HTERT RPE-1 (cell line): Measurements from ENCODE around the gene CREBRF.
"Not testable (repeated sequence)": the region's sequence is repeated elsewhere in the genome, so short reads cannot be mapped to it uniquely, and the experiment has no call there.

Experiments used
- in situ Hi-C: fragments of 300-500 bp; cut with MboI; formaldehyde crosslinking; loops from 4 replicates; pipeline ENCODE4 v1.14.3; 2020; ENCODE audit warnings: low sequenced_read_pairs

The CREBRF gene

DNA sequence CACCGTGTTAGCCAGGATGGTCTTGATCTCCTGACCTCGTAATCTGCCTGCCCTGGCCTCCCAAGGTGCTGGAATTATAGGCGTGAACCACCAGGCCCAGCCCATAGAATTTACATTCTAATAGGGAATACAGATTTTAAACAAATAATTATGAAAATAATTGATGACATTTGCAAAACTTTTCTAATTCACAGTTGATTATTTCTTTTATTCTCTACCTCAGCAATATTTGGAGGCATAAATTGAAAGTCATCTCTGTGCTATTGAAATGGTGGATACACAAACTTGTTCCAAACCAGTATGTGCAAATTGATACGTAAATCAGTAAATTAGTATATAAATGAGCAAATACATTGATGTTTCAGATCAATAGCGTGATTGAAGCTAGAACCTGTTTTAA, 96.4 kb downstream of the CREBRF start:
- in situ Hi-C loops, result no loop called here

DNA sequence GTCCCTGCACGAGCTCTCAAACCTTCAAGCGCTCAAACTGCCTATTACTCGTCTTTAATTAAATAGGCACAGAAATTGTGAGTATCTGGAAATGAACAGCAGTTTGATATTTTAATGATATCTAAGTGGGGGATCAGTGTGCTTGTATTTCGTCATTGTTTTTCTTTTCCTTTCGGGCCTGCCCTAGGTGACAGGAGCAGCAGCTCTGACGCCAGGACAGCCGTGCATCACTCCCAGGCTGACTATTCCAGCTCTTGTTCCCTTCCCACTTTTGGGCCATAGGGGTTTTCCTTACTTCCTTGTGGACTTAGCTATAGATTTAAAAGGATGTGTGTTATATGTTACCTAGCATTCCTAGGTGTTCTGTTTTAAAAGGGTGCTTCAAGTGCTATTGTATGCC, 97.7 kb downstream of the CREBRF start:
- in situ Hi-C loops, result no loop called here

DNA sequence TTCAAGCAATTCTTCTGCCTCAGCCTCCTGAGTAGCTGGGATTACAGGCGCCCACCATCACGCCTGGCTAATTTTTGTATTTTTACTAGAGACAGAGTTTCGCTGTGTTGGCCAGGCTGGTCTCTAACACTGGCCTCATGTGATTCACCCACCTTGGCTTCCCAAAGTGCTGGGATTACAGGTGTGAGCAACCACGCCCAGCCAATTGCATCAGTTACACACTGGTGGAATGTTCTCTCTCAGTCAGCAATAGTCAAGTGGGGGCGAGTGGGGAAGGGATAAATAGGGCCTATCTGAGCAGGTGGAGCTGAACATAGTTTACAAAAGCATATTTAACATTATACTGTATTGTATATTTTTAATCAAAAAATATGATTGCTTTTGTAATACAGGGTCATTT, 98.5 kb downstream of the CREBRF start:
- in situ Hi-C loops, result not testable (repeated sequence)

DNA sequence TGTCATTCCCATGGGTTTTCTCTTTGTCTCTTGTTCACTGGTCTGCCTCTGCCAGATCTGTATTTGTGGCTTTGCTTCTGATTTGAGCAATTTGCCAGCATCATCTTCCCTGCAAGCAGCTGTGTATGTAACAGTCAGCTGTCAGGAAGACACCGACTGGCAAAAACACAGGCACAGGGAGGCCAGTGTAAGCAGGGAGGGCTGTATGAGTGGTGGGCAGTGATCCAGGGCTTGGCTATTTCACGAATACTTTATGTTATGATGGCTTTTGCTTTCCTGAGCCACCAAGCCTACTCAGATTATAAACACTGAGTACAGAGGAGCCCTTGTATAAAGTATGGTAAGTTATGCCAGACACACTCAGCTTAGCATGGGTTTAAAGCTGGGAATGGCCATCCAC, 99.8 kb downstream of the CREBRF start:
- in situ Hi-C loops, result no loop called here

DNA sequence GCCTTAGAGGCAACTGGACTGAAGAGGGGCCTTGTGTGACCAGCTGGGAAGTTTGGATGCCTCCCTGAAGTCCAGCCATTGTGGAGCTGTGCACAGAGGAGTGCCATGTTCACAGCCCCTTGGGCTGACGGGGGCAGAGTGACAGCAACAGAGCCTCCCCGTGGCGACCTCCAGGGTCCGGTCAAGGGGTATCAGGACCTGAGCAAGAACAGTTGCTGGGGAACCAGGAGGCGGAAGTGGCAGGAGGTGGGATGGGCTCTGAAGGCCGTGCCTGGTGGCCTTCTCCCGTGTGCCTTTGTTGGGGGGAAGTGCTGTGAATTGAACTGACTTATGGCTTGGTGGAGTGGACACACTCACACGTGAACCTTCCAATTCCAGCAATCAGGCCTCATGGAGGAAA, 102.2 kb downstream of the CREBRF start:
- in situ Hi-C loops, result no loop called here

DNA sequence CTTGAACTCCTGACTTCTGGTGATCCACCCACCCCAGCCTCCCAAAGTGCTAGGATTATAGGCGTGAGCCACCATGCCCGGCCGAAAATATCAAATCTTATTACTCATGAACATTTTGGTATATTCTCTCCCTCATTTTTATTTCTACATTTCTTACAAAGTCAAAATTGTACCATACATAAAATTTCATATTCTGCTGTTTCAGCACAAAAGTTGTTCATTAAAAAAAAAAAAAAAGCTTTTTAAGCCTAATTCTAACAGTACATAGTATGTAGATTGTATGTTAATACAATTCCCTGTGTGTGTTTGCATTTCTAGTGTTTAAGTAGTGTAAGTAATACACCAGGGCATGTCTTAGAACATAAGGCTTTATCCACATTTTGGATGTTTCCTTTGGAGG, 103.1 kb downstream of the CREBRF start:
- in situ Hi-C loops, result no loop called here

DNA sequence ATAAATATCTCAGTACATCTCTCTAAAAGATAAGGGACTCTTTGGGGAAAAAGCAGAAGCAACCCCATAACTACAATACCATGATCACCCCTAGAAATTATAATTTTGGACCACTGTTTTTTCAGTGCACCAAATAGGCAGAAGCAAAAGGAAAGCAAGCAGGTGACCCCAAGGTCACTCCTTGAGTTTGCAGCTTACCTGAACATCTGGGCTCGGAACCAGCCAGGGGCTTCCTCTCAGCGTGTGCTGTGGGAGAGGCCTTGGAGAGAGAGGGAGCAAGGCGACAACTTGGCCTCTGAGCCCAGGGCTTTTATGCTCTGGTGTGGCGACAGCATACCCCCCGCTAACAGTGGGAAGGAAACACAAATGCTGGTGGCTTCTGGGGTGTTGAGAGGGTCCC, 105.0 kb downstream of the CREBRF start:
- in situ Hi-C loops, result no loop called here

DNA sequence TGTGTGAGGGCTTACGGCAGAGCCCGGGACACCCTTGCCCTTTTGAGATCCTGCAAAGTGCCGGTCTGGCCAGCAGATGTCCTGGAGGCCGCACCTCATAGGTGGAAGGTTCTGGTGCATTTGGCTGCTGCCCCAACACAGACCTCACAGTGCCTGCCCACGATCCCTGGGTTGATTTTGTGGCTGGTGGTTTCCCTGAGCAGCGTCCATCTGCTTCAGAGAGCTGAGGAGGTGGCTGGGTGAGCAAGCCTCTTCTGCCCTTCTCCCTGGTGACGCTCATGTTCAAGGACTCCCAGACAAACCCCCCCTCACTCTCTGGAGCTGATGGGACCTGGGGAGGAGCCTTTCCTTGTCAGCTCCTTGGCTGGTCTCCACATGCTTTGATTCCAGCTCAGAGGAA, 107.1 kb downstream of the CREBRF start:
- in situ Hi-C loops, result no loop called here

DNA sequence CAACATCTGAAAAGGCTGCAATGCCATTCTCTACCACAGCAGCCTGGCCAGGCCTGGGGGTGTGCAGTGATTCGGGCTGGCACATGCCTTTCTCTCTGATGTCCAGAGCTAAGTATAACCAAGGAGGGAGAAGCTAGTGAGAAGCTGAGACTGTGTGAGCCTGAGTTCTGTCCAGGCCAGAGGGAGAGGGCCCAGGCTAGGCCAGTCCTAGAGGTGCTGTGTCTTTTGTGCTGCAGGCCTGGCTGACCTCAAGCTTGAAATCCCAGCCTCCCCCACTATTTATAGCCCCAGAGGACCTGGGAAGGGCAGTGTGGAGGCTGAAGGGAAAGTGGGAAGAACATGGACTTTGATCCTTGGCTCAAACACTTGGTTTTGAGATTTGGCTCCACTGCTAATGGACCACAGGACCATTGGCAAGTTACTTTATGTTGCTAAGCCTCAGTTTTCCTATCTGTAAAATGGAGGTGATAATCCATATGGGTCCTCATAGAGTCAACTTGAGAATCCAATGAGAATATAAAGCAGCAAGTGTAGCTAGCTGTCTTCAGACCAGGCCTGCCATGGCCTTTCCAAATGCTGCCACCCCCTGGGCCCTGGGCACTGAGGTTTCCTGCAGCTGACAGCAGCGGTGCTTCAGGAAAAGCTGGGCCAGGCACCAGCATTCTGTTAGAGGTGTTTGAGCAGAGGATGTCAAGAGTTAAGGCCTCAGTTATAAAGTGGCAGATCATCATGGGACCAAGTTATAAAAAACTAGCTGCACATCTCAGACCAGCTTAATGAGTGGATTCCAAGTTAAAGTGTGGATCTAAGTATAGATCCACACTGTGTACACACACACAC, 109.2 kb downstream of the CREBRF start:
- in situ Hi-C loops, result no loop called here

DNA sequence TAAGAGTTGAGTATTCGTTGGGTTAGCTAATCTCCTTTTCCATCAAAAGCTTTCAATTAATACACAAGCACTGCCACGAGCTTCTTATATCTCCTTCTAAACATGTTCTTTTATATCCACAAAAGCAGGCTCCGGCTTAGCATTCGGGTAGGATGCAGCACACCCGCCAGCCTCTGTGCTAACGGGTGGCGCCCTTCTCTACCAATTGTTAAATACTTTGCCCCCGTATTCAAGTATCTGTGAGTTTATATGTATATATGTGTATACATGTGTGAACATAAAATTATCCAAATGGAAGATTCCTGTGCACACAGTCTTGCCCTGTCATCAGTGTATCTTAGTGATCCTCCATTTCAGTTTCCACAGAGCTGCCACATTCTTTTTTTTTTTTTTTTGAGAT, 116.0 kb downstream of the CREBRF start:
- in situ Hi-C loops, result no loop called here

DNA sequence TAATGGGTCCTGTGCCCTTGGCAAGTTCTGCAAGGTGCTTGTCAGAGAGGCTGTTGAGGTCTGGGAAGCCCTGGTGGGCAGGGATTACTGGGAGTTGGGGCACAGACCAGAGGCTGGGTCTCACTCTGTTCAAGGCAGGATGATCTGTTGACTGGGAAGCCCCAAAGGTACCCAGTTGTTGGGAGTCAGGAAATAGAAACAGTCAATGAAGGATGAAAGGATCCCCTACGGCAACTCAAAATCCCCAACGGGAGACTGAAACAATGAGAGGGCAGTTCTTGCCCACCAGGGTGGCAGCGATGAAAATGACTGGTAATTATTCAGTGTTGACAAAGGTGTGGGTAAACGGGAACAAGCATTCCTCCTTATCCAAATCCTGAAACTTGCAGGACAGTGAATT, 119.4 kb downstream of the CREBRF start:
- in situ Hi-C loops, result no loop called here

DNA sequence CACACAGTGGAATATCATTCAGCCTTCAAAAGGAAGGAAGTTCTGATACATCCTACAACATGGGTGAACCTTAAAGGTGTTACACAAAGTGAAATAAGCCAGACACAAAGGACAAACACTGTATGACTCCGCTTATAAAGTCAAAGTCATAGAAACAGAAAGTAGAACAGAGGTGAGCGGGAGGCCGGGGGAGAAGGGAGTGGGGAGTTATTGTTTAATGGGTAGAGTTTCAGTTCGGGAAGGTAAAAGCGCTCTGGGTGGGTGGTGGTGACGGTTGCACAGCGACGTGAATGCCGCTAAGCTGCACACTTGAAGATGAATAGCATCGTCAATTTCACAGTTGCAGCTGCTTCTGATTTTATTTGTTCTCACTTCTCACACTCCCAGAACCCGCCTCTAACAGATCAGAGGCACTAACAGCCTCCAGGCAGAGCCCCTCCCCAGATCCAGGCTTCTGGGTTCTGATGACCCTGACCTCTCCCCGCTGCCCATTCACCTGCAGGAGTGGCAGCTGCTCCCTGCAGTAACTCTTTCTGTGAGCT, 122.3 kb downstream of the CREBRF start:
- in situ Hi-C loops, result no loop called here

DNA sequence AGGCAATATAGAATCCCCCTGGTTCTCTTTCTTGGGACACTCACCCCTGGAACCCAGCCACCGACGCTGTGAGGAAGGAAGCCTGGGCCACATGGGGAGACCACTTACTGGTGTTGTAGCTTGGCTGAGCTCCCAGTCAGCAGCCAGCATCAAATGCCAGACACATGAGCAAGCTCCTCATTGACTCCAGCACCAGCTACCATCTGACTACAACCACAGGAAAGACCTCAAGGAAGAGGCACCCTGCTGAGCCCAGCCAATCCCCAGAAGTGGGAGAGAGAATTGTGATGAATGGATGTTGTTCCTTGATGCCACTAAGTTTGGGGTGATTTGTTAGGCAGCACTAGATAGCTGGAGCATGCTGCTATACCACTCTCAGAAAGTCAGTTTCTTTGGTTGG, 124.2 kb downstream of the CREBRF start:
- in situ Hi-C loops, result no loop called here

DNA sequence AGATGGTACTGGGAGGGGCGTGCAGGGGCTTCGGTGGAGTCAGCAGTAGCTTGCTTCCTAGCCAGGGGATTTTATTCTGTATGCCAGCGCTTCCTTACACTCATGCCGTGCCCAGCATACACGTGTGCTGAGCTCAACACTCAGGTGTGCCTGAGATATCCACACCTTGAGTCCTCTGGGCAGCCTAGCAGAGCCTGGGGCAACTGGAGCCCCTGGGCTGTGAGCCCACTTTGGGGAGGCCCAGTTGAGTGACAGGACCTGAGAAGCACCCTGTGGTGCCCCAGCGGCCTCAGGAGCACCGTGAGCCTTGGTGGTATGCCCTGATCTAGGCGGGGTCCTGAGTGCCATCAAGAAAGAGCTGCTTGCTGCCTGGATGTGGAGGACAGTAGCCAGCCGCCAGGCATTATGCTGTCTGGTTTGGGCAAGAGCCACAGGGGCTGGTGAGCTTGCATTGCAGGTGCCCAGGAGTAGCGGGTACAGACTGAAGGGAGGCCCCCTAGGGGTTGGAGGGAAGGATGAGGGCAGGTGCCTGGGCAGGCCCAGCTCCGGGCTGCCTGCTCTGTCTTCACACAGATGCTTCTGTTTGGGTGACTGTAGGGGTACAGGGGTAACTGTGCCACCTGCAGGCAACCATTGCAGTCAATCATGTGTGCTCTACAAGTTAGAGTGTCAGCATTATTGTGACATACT, 131.0 kb downstream of the CREBRF start:
- in situ Hi-C loops, result no loop called here

DNA sequence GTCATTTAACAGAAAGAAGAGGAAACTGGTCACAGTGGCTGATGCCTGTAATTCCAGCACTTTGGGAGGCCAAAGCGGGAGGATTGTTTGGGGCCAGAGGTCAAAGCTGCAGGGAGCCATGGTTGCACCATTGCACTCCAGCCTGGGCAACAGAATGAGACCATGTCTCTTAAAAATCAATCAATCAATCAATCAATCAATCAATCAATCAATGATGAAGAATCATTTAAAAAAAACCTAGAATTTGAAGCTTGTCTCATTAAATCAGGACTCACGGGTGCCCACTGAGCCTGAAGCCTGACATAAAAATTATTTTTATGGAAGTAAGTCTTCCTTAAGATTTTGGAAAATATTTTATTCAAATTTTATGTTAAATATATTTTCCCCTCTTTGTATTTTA, 132.1 kb downstream of the CREBRF start:
- in situ Hi-C loops, result no loop called here
